ENCODE results near the gene DST.
"Not testable (repeated sequence)": the region's sequence is repeated elsewhere in the genome, so short reads cannot be mapped to it uniquely, and the experiment has no call there.

DST gene

DNA sequence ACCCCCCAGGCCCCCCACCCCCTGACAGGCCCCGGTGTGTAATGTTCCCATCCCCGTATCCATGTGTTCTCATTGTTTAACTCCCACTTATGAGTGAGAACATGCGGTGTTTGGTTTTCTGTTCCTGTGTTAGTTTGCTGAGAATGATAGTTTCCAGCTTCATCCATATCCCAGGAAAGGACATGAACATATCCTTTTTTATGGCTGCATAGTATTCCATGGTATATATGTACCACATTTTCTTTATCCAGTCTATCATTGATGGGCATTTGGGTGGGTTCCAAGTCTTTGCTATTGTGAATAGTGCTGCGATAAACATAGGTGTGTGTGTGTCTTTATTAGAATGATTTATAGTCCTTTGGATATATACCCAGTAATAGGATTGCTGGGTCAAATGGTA, 80.0 kb downstream of the DST start:
- not testable (repeated sequence) for H2AK5ac ChIP-seq (ENCODE audit: low read length); H3K79me1 ChIP-seq (ENCODE audit: low read length); H3K23ac ChIP-seq (ENCODE audit: low read length); H3K4me2 ChIP-seq (ENCODE audit: low read length); H2AFZ ChIP-seq (ENCODE audit: insufficient read depth, low read length, poor library complexity); H4K12ac ChIP-seq (ENCODE audit: low read depth, low read length); H3K14ac ChIP-seq (ENCODE audit: low read length); H3K18ac ChIP-seq (ENCODE audit: low read length); H3K4me3 ChIP-seq (ENCODE audit: low read depth, low read length); H3K9me3 ChIP-seq (ENCODE audit: insufficient read depth, low read depth, low read length); H2BK120ac ChIP-seq (ENCODE audit: insufficient read depth, low read length, poor library complexity); H4K91ac ChIP-seq (ENCODE audit: low read depth, low read length); H3K4me1 ChIP-seq (ENCODE audit: control insufficient read depth in 1 of 2, insufficient read depth in 2 of 2, low read length in 2 of 2); H3K79me2 ChIP-seq (ENCODE audit: control insufficient read depth, insufficient read depth, low read length, poor library complexity); H3K27ac ChIP-seq (ENCODE audit: low read depth, low read length); H4K8ac ChIP-seq (ENCODE audit: low read depth, low read length); H2BK12ac ChIP-seq (ENCODE audit: low read length); H3K36me3 ChIP-seq (ENCODE audit: control insufficient read depth in 1 of 2, insufficient read depth in 2 of 2, low read length in 2 of 2); DNase-seq; H3K4ac ChIP-seq (ENCODE audit: low read depth, low read length); H3K27me3 ChIP-seq (ENCODE audit: insufficient read depth, low read length); H3K9ac ChIP-seq (ENCODE audit: low read length); H2BK5ac ChIP-seq (ENCODE audit: low read depth, low read length, poor library complexity)
- WGBS (ENCODE audit: extremely low coverage, insufficient coverage, insufficient read length): no CpG with 5 or more reads among the region's 4 CpGs

DNA sequence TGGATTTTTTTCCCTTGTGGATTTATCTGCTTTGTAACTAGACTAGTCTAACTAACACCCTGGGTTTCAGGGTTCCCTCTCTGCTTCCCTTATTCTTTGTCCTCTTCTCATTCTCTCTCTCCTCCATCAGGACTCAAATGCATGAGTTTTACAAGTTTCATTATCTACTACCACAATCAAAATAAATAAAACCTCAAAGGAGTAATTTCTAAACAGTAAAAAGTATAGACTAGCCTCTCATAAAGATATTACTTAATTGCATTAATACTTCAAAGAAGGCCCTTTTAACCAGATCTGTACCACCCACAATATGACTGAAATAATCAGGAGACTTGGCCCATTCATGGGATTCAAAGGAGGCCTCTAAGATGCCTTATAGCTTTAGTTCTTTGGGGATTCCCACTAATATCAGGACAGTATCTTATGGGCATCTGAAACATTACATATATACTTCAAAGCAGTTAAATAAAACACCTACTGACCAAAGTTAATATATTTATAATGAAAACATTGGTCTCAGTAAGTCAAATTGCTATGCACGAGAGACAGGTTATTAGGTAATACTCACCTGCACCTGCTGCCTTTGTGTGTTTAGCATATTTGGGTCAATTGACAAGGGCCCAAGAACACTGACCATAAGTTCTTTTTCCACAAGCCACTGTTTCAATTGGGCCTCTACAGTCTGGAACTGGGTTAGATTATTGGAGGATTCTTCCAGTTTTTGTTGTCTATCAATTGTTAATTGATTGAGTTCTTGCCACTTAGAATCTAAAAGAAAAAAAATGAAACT, 85.7 kb downstream of the DST start:
- Histone ChIP-seq H4K12ac (ENCODE audit: low read depth, low read length) (no peak overlapping the region), H3K27ac (ENCODE audit: low read depth, low read length) (no peak overlapping the region), H3K14ac (ENCODE audit: low read length) (no peak overlapping the region), H2AK5ac (ENCODE audit: low read length) (no peak overlapping the region), H3K79me1 (ENCODE audit: low read length) (no peaks in the 10 kb centered on the region), H3K4me2 (ENCODE audit: low read length) (no peak overlapping the region), H3K4me1 (ENCODE audit: control insufficient read depth in 1 of 2, insufficient read depth in 2 of 2, low read length in 2 of 2) (no peaks in the 10 kb centered on the region), H3K18ac (ENCODE audit: low read length) (no peak overlapping the region), H3K9me3 (ENCODE audit: insufficient read depth, low read depth, low read length) (no peaks in the 10 kb centered on the region), H4K8ac (ENCODE audit: low read depth, low read length) (no peak overlapping the region), H2BK120ac (ENCODE audit: insufficient read depth, low read length, poor library complexity) (no peak overlapping the region), H3K36me3 (ENCODE audit: control insufficient read depth in 1 of 2, insufficient read depth in 2 of 2, low read length in 2 of 2) (peaks cover 0 to 4% of the 10 kb centered on the region in 2 experiments), H3K79me2 (ENCODE audit: control insufficient read depth, insufficient read depth, low read length, poor library complexity) (no peaks in the 10 kb centered on the region), H2BK5ac (ENCODE audit: low read depth, low read length, poor library complexity) (no peak overlapping the region), H3K23ac (ENCODE audit: low read length) (no peak overlapping the region), H3K4me3 (ENCODE audit: low read depth, low read length) (no peak overlapping the region), H3K9ac (ENCODE audit: low read length) (no peak overlapping the region), H4K91ac (ENCODE audit: low read depth, low read length) (no peak overlapping the region), H3K4ac (ENCODE audit: low read depth, low read length) (no peak overlapping the region), H3K27me3 (ENCODE audit: insufficient read depth, low read length) (no peaks in the 10 kb centered on the region), H2BK12ac (ENCODE audit: low read length) (no peak overlapping the region), H2AFZ (ENCODE audit: insufficient read depth, low read length, poor library complexity) (no peak overlapping the region)
- no peak for DNase-seq
- WGBS (ENCODE audit: extremely low coverage, insufficient coverage, insufficient read length): no CpG with 5 or more reads among the region's 1 CpG

DNA sequence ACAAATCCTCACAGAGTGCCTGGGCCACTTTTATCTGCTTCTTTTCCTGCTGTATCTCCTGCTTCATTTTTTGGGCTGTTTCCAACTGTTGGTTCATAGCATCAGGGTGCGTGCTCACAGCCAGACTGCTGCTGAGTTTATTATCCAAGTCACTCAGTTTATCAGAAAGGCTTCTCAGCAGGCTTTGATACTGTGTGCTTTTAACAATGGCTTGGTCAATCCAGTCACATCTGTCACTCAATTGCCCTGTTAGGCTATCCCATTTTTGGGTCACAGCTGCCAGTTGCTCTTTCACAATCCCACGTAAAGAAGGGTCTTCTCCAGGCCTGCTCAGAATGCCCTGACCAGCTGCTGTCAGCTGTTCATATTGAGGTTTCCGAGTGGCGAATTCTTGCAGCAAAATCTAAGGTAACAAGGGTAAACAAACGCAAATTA, 87.2 kb downstream of the DST start:
- WGBS (ENCODE audit: extremely low coverage, insufficient coverage, insufficient read length): no CpG with 5 or more reads among the region's 5 CpGs
- DNase-seq: no peak

DNA sequence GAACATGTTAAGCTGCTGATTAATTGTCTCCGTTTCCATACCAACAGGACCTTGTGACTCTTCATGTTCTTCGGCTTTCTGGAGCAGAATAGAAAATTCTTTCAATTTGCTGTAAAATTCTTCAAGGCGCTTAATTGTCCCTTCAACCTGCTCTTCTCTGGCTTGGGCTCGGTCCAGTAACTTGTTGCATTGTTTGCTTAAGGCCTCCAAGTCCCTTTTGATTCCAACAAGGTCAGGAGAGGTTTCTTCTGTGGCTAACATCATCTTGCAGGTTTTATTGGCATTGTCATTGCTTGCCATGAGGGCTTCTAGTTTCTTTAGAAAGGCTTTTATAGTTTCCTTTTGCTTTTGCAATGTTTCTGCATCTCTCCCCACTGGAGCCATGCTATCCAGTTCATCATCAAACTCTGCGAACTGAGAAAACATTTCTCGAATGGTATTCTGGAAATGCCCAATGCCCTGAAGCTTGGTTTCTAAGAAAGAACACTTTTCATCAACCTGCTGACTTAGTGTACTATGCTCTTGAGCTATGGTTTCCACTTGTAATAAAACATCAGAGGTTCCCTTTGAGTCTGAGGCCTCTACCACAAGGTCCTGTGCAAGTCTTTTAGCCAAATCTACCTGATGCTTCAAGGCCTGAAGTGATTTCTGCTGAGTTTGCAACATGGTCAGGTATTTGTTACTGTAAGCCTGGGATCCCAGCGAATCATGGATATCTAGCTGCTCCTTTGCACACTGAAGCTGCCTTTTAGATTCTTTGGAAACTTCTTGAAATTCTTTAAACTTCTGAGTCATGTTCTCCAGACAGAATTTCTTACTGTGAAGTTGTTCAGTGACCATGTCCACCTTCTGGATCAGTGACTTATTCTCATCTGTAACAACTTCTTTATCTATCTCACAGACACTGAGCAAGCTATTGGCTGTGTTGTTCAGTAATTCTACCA, 90.2 kb downstream of the DST start:
- Histone ChIP-seq H3K79me1 (ENCODE audit: low read length) (no peaks in the 10 kb centered on the region), H2AK5ac (ENCODE audit: low read length) (no peak overlapping the region), H3K9ac (ENCODE audit: low read length) (no peak overlapping the region), H4K8ac (ENCODE audit: low read depth, low read length) (no peak overlapping the region), H3K9me3 (ENCODE audit: insufficient read depth, low read depth, low read length) (no peaks in the 10 kb centered on the region), H3K4me3 (ENCODE audit: low read depth, low read length) (no peak overlapping the region), H3K23ac (ENCODE audit: low read length) (no peak overlapping the region), H2BK5ac (ENCODE audit: low read depth, low read length, poor library complexity) (no peak overlapping the region), H2BK120ac (ENCODE audit: insufficient read depth, low read length, poor library complexity) (no peak overlapping the region), H3K27ac (ENCODE audit: low read depth, low read length) (no peak overlapping the region), H3K79me2 (ENCODE audit: control insufficient read depth, insufficient read depth, low read length, poor library complexity) (no peaks in the 10 kb centered on the region), H3K18ac (ENCODE audit: low read length) (no peak overlapping the region), H4K91ac (ENCODE audit: low read depth, low read length) (no peak overlapping the region), H3K36me3 (ENCODE audit: control insufficient read depth in 1 of 2, insufficient read depth in 2 of 2, low read length in 2 of 2) (peaks cover 0 to 4% of the 10 kb centered on the region in 2 experiments), H3K4me1 (ENCODE audit: control insufficient read depth in 1 of 2, insufficient read depth in 2 of 2, low read length in 2 of 2) (no peaks in the 10 kb centered on the region), H2BK12ac (ENCODE audit: low read length) (no peak overlapping the region), H3K4me2 (ENCODE audit: low read length) (no peak overlapping the region), H4K12ac (ENCODE audit: low read depth, low read length) (no peak overlapping the region), H2AFZ (ENCODE audit: insufficient read depth, low read length, poor library complexity) (no peak overlapping the region), H3K14ac (ENCODE audit: low read length) (no peak overlapping the region), H3K4ac (ENCODE audit: low read depth, low read length) (no peak overlapping the region), H3K27me3 (ENCODE audit: insufficient read depth, low read length) (no peaks in the 10 kb centered on the region)
- WGBS (ENCODE audit: extremely low coverage, insufficient coverage, insufficient read length): no CpG with 5 or more reads among the region's 7 CpGs
- DNase-seq: peak; percentile 30 to 80

More for the DNA sequence above, 87.2 kb downstream of the DST start:
- H4K91ac ChIP-seq (ENCODE audit: low read depth, low read length): no peak overlapping the region
- no peaks in the 10 kb centered on the region for H3K79me1 ChIP-seq (ENCODE audit: low read length)
- no peak overlapping the region for H4K12ac ChIP-seq (ENCODE audit: low read depth, low read length)
- H3K36me3 ChIP-seq (ENCODE audit: control insufficient read depth in 1 of 2, insufficient read depth in 2 of 2, low read length in 2 of 2): peaks cover 0 to 4% of the 10 kb centered on the region in 2 experiments
- no peak overlapping the region for H3K4me3 ChIP-seq (ENCODE audit: low read depth, low read length)
- H2BK12ac ChIP-seq (ENCODE audit: low read length): no peak overlapping the region
- no peak overlapping the region for H3K27ac ChIP-seq (ENCODE audit: low read depth, low read length)
- no peak overlapping the region for H3K23ac ChIP-seq (ENCODE audit: low read length)
- no peak overlapping the region for H2AFZ ChIP-seq (ENCODE audit: insufficient read depth, low read length, poor library complexity)
- no peaks in the 10 kb centered on the region for H3K4me1 ChIP-seq (ENCODE audit: control insufficient read depth in 1 of 2, insufficient read depth in 2 of 2, low read length in 2 of 2)
- H2BK5ac ChIP-seq (ENCODE audit: low read depth, low read length, poor library complexity): no peak overlapping the region
- H3K4me2 ChIP-seq (ENCODE audit: low read length): no peak overlapping the region
- H3K14ac ChIP-seq (ENCODE audit: low read length): no peak overlapping the region
- no peaks in the 10 kb centered on the region for H3K27me3 ChIP-seq (ENCODE audit: insufficient read depth, low read length)
- no peak overlapping the region for H4K8ac ChIP-seq (ENCODE audit: low read depth, low read length)
- H3K18ac ChIP-seq (ENCODE audit: low read length): no peak overlapping the region
- no peaks in the 10 kb centered on the region for H3K79me2 ChIP-seq (ENCODE audit: control insufficient read depth, insufficient read depth, low read length, poor library complexity)
- no peak overlapping the region for H3K9ac ChIP-seq (ENCODE audit: low read length)
- H3K4ac ChIP-seq (ENCODE audit: low read depth, low read length): no peak overlapping the region
- H2AK5ac ChIP-seq (ENCODE audit: low read length): no peak overlapping the region
- no peak overlapping the region for H2BK120ac ChIP-seq (ENCODE audit: insufficient read depth, low read length, poor library complexity)
- no peaks in the 10 kb centered on the region for H3K9me3 ChIP-seq (ENCODE audit: insufficient read depth, low read depth, low read length)
